ENCODE data around the gene RWDD3. TPM values are rescaled to one million over a fixed set of nuclear protein-coding genes. Genes with fewer than 3 reads are reported as not detected.

Gene RWDD3
- total and polyA plus RNA-seq, 2 of the 13 experiments (the other 11 are each of a cell fraction or from before 2014, with no cell fraction given), result 18.3 to 21.2 TPM

DNA sequence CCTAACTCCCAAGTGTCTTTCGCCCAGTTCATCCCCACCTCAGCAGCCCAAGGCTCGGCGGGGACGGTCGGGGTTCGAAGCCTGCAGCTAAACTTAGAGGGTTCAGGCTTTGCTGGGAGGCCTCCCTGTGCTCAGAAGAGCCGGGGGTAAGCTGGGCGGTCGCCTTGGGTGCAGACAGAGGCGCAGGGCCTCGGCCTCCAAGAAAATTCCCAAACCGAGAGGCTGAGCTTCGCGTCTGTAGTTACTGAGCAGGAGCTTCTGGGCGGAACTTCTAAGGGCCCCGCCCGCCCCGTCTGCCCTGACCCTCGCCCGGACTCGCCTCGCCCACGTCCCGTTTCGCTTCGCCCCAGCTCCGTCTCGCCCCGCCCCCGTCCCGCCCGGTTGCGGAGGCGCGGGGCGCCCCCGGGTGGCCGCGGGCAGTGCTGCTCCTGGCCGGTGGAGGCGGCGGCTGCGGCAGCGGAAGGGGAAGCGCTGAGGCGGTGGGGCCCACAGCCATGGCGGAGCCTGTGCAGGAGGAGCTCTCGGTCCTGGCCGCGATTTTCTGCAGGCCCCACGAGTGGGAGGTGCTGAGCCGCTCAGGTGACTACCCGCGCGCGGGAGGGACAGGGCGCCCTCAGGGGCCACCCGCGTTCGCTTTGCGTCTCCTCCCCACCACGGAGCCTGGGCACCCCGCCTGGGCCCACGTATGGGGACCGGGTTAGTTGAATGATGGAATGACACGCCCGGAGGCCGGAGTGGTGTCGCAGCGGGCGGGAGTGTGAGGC lies at the start of gene RWDD3 (continued):
- TF ChIP-seq KDM3A (CRISPR knock-in tag; IDR thresholded peaks at IDR 0.05; ENCODE audit: low read depth) (0 out of 2 replicates have a peak, but pooled peaks have one; percentile 39), RCOR2 (CRISPR knock-in tag; IDR thresholded peaks at IDR 0.05) (no peak), NCOA2 (CRISPR knock-in tag; IDR thresholded peaks at IDR 0.05) (peak; percentile 23; the same call in 1 of the 2 replicates), RORA (CRISPR knock-in tag; IDR thresholded peaks at IDR 0.05) (no peak), MYC (CRISPR knock-in tag; IDR thresholded peaks at IDR 0.05; ENCODE audit: borderline replicate concordance) (peak; percentile 73), AKAP8 (CRISPR knock-in tag; IDR thresholded peaks at IDR 0.05) (peak; percentile 60; the same call in 1 of the 2 replicates), U2AF1 (optimal IDR thresholded peaks at IDR 0.05; ENCODE audit: low read depth, low read length) (no peak), ZMYM3 (CRISPR knock-in tag; IDR thresholded peaks at IDR 0.05) (no peak), NPAS2 (CRISPR knock-in tag; IDR thresholded peaks at IDR 0.05; ENCODE audit: borderline replicate concordance) (no peak), TCF7 (IDR thresholded peaks at IDR 0.05; ENCODE audit: low read depth) (no peak; the same call in 1 of the 2 replicates), ZNF550 (CRISPR knock-in tag; IDR thresholded peaks at IDR 0.05; ENCODE audit: borderline replicate concordance) (no peak), ZNF354B (CRISPR knock-in tag; IDR thresholded peaks at IDR 0.05) (no peak), STAG1 (CRISPR knock-in tag; IDR thresholded peaks at IDR 0.05) (peak; percentile 81), ZNF629 (CRISPR knock-in tag; conservative IDR thresholded peaks at IDR 0.05) (no peak), ZNF326 (CRISPR knock-in tag; IDR thresholded peaks at IDR 0.05; ENCODE audit: borderline replicate concordance) (no peak), ZNF121 (CRISPR knock-in tag; IDR thresholded peaks at IDR 0.05) (no peak), STAT5B (CRISPR knock-in tag; IDR thresholded peaks at IDR 0.05) (0 out of 2 replicates have a peak, but pooled peaks have one; percentile 28), CAMTA2 (CRISPR knock-in tag; IDR thresholded peaks at IDR 0.05; ENCODE audit: borderline replicate concordance) (peak; percentile 67), HNF4G (IDR thresholded peaks at IDR 0.05; ENCODE audit: borderline replicate concordance, low read depth, low read length) (no peak), HNF4G (CRISPR knock-in tag; IDR thresholded peaks at IDR 0.05; ENCODE audit: borderline replicate concordance, low read depth) (no peak), FOXJ3 (CRISPR knock-in tag; IDR thresholded peaks at IDR 0.05; ENCODE audit: borderline replicate concordance) (no peak)
- TF ChIP-seq, protein P1, sequence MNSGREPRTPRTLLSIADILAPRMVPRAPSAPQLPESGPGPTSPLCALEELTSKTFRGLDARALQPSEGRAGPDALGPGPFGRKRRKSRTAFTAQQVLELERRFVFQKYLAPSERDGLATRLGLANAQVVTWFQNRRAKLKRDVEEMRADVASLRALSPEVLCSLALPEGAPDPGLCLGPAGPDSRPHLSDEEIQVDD (CRISPR knock-in tag; IDR thresholded peaks at IDR 0.05; ENCODE audit: borderline replicate concordance), result peak; percentile 66; the same call in 1 of the 2 replicates
- TF ChIP-seq, protein P2, sequence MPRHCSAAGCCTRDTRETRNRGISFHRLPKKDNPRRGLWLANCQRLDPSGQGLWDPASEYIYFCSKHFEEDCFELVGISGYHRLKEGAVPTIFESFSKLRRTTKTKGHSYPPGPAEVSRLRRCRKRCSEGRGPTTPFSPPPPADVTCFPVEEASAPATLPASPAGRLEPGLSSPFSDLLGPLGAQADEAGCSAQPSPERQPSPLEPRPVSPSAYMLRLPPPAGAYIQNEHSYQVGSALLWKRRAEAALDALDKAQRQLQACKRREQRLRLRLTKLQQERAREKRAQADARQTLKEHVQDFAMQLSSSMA (CRISPR knock-in tag; IDR thresholded peaks at IDR 0.05), result no peak
- TF ChIP-seq, protein P3, sequence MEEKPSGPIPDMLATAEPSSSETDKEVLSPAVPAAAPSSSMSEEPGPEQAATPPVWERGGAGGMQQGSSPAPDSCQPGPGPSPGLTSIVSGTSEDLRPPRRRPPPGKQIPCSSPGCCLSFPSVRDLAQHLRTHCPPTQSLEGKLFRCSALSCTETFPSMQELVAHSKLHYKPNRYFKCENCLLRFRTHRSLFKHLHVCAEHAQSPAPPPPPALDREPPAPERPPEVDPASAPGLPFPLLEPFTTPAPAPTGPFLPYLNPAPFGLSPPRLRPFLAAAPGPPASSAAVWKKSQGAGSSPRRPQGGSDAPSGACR (CRISPR knock-in tag; IDR thresholded peaks at IDR 0.05), result no peak; the same call in 1 of the 2 replicates
- TF ChIP-seq, protein P4, sequence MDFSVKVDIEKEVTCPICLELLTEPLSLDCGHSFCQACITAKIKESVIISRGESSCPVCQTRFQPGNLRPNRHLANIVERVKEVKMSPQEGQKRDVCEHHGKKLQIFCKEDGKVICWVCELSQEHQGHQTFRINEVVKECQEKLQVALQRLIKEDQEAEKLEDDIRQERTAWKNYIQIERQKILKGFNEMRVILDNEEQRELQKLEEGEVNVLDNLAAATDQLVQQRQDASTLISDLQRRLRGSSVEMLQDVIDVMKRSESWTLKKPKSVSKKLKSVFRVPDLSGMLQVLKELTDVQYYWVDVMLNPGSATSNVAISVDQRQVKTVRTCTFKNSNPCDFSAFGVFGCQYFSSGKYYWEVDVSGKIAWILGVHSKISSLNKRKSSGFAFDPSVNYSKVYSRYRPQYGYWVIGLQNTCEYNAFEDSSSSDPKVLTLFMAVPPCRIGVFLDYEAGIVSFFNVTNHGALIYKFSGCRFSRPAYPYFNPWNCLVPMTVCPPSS (IDR thresholded peaks at IDR 0.05), result no peak
- TF ChIP-seq, protein P5, sequence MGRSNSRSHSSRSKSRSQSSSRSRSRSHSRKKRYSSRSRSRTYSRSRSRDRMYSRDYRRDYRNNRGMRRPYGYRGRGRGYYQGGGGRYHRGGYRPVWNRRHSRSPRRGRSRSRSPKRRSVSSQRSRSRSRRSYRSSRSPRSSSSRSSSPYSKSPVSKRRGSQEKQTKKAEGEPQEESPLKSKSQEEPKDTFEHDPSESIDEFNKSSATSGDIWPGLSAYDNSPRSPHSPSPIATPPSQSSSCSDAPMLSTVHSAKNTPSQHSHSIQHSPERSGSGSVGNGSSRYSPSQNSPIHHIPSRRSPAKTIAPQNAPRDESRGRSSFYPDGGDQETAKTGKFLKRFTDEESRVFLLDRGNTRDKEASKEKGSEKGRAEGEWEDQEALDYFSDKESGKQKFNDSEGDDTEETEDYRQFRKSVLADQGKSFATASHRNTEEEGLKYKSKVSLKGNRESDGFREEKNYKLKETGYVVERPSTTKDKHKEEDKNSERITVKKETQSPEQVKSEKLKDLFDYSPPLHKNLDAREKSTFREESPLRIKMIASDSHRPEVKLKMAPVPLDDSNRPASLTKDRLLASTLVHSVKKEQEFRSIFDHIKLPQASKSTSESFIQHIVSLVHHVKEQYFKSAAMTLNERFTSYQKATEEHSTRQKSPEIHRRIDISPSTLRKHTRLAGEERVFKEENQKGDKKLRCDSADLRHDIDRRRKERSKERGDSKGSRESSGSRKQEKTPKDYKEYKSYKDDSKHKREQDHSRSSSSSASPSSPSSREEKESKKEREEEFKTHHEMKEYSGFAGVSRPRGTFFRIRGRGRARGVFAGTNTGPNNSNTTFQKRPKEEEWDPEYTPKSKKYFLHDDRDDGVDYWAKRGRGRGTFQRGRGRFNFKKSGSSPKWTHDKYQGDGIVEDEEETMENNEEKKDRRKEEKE (IDR thresholded peaks at IDR 0.05), result no peak

Data from HepG2 (cell line).